ENCODE data around the gene HYDIN.

- no peak for TF ChIP-seq CHD2 (IDR thresholded peaks at IDR 0.05; ENCODE audit: low read length, partially characterized antibody)
- TF ChIP-seq CTCF (IDR thresholded peaks at IDR 0.05), result no peak
- no peak for TF ChIP-seq POLR2AphosphoS5 (IDR thresholded peaks at IDR 0.05; ENCODE audit: low read depth, low read length)
- no peak for TF ChIP-seq EP300 (IDR thresholded peaks at IDR 0.05; ENCODE audit: borderline replicate concordance in 1 of 2, low read depth in 1 of 2, low read length in 1 of 2)
- TF ChIP-seq ELF1 (IDR thresholded peaks at IDR 0.05), result no peak
- no peak for TF ChIP-seq REST (IDR thresholded peaks at IDR 0.05; ENCODE audit: low read depth, low read length)
- TF ChIP-seq EZH2phosphoT487 (IDR thresholded peaks at IDR 0.05; ENCODE audit: borderline replicate concordance, low read depth), result no peak
- TF ChIP-seq TEAD4 (IDR thresholded peaks at IDR 0.05; ENCODE audit: borderline replicate concordance, insufficient read depth), result no peak
- no peak for TF ChIP-seq ZBTB33 (IDR thresholded peaks at IDR 0.05; ENCODE audit: borderline replicate concordance, low read depth)
- TF ChIP-seq MAX (IDR thresholded peaks at IDR 0.05; ENCODE audit: low read depth), result no peak
- TF ChIP-seq RAD21 (IDR thresholded peaks at IDR 0.05; ENCODE audit: low read length), result no peak
- TF ChIP-seq GATA2 (CRISPR knock-in tag; IDR thresholded peaks at IDR 0.05), result no peak
Measured at GRCh38 chr16:70768203-70768580, 462.3 kb downstream of the HYDIN start.
